ENCODE data around the gene MCTP1.
A peak's percentile ranks its signal among the peaks of the same experiment; 100 is the strongest.
"Not testable (repeated sequence)": the region's sequence is repeated elsewhere in the genome, so short reads cannot be mapped to it uniquely, and the experiment has no call there.

MCTP1 gene

DNA sequence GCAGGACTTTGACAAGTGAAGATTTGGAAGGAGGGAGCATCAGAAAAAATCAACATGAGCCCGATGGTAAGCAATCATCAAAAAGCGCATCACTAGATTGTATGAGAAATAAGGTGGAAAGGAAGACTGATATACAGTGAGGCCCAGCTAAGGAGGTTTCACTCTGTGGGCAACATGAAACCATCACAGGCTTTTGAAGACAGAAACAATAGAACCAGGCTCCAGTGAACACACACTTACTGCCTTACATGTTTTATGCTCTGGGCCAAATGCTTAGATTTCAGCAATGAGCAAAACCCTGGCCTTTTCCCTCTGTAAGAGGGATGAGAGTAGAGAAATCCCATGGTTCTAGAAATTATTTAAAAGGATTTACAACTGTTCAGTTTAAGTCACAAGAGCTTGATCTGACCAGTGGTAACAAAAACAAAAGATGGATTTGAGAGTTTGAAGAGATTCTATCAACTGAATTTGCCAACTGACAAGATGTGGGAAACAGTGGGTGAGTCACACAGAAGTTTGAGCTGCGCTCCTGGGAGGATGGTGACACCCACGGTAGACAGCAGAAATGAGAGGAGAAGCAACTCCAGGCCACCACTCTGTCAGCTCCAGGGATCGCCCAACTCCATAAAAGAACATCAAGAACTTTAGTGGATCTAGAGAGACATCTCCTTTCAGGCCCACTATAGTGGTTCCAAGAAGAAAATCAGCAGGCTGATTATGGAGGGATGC, 261.8 kb downstream of the MCTP1 start:
- DNase-seq, result no peak

DNA sequence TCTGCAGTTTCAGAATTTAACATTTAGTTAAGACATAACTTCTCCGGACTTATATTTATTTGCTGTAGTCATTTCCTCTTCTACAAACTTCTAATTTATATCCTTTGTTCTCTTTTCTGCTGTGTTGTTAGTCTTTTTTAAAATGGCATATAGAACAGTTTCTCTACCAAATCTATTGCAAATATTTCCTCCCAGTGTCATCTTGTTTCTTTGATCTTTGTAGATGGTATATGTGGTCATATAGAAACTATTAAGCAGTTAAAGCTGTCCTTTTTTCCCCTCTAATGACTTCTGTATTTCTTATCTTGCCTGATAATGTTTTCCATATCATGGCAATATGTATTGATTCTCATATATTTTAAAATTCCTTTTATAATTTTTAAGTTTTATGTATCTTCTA, 264.5 kb downstream of the MCTP1 start:
- DNase-seq, result no peak

DNA sequence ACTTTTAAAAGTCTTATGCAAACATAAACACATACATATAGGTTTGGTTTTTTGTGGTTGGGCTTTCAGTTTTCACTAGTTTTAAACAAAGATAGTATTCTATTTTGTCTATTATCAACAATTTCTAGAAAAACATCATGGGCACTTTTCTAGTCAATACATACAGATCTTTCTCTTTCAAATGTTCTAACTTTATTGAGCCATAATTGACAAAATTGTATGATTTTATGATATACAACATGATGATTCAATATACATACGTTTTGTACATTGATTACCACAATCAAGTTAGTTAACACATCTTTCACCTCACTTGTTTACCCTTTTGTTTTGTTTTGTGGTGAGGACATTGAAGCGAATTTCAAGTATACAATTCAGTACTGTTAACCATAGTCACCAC, 265.9 kb downstream of the MCTP1 start:
- DNase-seq, result no peak

DNA sequence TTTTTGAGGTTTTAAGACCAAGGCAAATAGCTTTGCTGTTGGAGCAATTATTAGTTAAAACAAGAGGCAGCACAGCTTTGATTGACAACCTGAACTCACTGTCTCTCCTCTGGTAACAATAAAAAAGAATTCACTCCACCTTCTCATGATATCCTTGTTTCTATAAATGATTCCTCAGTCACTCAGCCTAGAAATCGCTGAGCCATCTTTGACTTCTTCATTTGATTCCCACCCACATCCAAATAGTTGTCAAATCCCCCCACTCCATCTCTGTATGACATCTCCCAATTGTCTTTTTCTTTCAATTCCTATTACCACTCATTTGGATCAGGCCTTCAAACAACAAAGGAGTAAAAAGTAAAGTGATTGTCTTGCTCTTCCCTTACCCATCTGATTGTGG, 266.4 kb downstream of the MCTP1 start:
- no peak for DNase-seq

DNA sequence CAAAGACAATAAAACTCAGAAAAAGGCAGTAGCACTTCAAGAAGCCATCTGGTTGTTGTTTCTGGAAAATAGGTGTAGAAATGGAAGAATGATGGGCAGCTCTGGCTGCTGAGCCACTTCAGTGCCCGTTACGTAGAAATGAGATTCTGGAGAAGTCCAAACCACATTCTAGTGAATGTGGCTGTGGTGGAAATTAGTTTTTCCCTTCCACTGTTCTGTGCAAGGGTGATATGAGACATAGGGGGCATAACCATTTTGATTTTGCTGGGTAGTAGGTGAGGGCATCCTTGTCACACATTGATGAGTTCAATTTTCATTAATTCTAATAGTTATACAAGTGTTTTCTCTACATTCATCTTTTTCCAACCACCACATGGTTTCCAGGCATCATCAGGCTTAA, 275.1 kb downstream of the MCTP1 start:
- no peak for DNase-seq

DNA sequence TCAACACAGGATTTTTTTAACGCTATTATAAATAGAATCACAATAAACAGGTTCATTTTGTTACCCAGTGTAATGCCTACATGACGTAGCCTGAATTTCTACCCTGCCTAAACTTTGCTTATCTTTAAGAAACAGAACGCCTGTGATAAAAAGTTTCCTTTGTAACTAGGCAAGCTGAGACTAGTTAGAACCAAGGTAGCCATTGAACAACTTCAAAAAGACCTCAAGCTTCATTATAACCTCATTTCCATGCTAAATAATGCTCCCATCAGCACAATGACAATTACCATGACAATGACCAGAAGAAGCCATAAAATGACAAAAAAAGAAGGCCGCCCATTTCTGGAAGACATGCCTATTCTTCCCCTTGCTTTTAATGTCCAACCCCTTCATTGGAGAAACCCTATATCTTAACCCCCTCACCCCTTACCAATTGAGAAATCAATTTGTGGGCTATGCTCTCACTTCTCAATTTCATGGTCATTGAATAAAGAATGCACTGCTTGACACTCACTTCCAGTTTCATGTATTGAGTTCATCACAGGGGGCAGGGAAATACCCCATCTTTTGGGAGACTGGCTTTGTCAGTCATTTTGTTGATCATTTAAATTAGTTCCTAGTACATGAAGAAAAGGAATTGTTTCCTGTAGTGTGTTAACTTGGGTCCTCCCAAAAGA, 276.8 kb downstream of the MCTP1 start:
- DNase-seq, result no peak

DNA sequence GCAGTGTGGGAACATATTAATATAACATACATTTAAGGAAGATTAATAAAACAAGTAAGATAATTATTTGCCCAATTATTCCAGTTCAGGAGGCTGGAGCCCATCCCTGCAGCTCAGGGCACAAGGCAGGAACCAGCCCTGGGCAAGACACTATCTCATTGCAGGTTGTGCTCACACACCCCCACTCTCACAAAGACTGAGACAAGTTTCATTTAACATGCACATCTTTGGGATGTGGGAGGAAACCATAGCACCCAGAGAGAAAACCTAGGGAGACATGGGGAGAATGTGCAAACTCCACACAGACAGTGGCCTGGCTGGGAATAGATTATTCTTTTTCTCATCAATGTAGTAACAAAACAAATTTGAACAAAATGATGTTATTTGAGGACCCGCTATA, 279.1 kb downstream of the MCTP1 start:
- DNase-seq, result no peak

DNA sequence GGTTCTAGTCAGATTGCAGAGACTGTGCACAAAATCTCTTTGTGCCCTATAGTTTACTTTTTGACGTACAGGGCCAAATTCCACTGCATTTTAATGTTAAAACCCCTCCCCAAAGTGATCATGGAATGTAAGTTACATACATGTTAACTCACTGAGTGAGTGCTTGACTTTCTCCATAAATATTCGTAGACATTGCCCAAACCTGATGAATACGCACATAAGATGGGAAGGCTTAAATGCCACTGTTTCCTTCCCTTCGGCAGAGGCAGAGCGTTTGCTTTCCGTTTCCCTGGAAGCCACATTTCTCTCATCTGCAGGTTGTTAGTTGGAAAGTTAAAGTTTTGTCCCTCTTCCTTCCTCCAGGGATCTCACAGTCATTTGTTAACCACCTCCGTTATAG, 286.2 kb downstream of the MCTP1 start:
- no peak for DNase-seq

DNA sequence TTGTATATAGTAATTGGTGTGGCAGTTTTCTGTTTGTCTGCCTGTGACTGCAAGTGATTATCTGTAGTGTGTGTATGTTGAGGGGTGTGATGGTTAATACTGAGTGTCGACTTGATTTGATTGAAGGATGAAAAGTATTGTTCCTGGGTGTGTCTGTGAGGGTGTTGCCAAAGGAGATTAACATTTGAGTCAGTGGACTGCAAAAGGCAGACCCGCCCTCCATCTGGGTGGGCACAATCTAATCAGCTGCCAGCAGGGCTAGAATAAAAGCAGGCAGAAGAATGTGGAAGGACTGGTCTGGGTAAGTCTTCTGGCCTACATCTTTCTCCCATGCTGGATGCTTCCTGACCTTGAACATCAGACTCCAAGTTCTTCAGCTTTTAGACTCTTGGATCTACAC, 290.4 kb downstream of the MCTP1 start:
- DNase-seq, result not testable (repeated sequence)

DNA sequence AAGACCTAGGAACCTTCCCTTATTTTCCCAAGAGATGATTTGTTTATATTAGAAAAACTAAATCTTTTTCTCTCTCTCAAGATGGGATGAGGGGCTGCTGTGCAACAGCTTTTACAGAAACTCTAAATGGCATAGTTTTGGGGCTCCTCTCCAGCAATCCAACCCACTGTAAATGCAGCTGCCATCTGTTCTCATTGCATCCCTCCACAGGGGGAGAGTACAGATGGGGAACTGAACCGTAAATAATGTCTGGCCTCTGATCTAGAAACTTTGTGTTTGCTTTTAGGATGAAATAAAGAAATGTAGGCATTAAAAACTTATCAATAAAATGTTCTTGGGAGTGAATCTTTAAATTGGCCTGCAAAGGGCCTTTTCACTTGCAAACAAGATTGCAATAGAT, 291.4 kb downstream of the MCTP1 start:
- DNase-seq, result no peak

DNA sequence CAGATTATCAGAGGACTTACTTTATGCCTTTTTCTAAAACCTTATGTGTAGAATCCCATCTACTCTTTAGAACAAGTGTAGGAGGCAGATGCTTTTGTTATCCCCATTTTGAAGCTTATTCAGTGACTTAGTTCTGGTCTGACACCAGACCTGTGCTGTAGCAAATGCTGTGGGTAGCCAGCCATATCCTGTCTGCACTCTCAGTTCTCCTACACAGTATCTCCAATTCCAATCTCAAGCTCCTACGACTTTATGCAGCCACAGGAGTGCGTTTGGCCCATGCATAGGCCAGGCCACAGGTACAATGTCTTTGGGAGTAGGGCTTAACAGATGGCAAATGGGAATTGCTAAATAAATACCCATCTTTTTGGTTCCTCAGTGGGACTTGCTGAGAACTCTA, 292.6 kb downstream of the MCTP1 start:
- DNase-seq, result no peak

DNA sequence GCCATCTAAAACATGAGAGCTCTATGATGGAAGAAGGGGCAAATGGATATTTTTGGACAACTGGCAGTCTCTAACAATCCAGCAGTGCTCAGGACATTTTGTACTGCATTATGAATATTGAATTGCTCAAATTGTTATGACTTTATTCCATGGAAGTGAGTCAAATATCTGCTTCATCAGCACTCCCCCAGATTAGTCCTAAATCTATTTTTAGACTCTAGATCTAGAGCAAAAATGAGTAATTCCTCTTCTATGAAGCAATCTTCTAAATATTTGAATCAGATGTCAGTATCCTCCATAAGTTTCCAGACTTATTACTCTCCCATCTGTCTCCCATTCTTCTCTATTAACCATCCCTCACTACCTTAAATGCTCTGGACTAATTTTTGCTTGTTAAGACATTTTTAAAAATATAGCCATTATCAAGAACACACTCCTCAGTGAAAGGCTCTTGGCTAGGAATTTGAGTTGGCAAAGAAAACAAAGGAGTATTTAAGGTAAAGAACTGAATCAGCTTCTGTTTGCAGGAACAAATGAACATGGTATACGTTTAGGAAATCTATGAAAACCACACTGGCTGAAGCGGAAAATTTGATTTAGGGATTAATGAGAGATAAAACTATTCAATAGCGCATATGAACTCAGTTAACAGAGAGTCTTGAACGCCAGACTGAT, 300.9 kb downstream of the MCTP1 start:
- DNase-seq, result no peak

DNA sequence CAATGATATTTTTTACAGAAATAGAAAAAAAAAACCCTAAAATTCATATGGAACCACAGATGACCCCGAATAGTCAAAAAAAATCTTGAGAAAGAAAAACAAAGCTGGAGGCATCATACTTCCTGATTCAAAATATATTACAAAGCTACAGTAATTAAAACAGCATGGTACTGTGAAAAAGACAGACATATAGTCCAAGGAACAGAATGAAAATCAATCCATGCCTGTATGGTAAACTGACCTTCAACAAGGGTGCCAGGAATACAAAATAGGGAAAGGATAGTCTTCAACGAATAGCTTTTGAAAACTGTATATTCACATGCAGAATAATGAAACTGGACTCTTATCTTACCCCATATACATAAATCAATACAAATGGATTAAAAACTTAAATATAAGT, 307.5 kb downstream of the MCTP1 start:
- DNase-seq, result no peak

DNA sequence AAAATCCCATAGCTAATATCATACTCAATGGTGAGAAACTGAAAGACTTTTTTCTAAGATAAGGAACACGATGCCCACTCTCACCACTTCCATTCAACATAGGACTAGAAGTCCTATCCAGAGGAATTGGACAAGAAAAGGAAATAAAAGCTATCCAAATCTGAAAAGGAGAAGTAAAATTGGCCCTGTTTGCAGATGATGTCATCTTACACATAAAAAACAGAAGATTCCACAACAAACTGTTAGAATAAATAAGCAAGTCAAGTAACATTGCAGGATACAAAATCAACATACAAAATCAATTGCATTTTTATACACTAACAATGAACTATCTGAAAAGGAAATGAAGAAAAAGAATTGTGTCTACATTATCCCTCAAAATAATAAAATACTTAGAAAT, 308.0 kb downstream of the MCTP1 start:
- DNase-seq, result no peak

DNA sequence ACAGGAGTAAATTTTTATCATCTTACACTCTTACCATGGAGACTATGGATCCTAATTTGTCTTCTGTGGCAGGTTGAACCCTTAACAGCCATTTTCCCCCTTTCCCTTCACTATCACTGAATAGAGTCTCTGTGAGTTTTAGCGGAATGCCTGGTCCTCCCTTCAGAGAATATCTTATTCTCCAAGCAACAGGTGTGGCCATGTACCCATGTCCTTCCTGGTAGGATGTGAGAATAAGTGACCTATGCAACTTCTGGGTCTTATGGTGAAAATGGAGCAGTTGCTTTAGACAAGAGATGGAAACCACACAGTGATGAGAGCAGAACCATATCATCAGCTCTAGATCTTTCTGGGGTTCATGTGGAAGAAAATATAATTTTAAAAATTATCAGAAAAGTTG, 312.6 kb downstream of the MCTP1 start:
- DNase-seq, result no peak

DNA sequence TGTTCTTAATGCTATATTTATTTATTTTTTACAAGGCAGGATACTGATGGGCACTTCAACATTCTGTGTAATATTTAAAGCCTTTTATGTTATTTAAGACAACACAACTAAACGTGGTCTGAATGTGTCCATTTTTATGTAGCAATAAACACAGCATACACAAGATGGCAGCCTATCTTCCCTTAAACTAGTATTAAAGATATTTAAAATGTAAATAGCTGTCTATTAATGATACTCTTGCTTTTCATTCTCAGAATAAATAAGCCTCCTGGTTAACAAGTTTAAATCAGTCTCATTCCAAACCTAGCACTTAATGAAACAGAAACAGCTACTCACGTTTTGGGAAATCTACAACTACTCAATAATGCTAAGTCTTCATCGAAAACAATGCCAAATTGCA, 315.7 kb downstream of the MCTP1 start:
- peak; percentile 0 for DNase-seq

DNA sequence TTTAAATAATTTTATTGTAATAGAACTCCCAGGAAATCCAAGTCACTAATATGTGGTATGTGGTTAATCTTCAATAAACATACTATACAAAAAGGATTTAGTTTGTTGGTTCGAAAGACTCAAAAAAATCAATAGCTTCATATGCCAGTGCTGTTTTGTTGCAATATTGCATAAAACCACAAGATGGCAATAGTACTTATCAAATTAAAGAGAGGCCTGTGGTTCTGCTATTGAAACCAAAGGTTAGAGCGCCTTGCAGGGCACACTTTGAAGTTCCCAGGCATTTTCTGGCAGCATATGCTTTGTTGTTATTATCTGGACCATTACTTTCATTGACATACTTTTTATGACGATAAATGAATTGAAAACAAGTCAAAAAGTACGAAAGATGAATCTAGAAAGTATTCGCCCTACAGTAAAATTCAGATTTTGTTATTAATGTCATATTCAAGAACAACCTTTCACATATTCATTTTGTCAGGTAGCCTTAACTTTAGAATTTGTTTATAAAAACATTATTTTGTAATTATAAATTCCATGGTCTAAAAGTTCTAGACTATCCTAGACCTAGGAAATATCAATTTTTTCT, 316.3 kb downstream of the MCTP1 start:
- peak; percentile 16 for DNase-seq

DNA sequence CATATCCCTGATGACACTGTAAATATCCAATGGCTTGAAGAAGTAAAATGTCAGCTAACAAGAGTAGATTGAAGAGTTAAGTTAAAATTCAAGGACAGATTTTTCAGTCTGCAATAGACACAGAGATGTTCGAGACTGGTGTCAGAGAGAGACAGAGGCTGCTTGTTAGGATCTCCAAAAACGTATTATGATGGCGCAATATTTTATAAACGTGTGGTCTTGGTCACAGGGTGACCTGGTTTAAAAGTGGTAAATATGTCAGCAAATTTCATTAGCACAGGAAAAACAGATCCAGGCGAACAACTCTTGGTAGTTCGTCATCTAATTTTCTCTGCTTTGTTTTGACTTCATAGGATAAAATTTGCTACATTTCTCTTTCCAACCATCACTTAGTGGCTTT, 317.4 kb downstream of the MCTP1 start:
- DNase-seq, result no peak

DNA sequence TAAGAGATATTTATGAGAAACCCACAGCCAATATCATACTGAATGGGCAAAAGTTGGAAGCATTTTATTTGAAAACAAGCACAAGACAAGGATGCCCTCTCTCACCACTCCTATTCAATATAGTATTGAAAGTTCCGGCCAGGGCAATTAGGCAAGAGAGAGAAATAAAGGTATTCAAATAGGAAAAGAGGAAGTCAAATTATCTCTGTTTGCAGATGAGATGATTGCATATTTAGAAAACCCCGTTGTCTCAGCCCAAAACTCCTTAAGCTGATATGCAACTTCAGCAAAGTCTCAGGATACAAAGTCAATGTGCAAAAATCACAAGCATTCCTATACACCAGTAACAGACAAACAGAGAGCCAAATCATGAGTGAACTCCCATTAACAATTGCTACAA, 325.6 kb downstream of the MCTP1 start:
- DNase-seq, result not testable (repeated sequence)

DNA sequence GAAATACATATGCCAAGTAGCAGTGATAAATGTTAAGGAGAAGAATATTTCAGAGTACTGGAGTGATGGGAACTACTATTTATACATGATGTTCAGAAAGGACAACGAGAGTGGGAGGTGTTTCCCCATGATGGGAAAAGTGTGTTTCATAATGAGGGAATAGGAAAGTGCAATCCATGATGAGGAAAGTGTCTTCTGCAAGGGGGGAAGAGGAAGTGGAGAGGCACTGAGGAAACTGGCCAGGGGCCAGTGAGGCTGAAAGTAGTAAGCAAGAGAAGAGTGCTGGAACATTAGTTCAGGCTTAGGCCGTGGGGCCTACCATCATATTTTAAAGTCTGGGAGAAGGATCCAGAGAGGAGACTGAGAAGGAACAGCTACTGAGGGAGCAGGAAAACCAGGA, 339.2 kb downstream of the MCTP1 start:
- DNase-seq, result no peak

DNA sequence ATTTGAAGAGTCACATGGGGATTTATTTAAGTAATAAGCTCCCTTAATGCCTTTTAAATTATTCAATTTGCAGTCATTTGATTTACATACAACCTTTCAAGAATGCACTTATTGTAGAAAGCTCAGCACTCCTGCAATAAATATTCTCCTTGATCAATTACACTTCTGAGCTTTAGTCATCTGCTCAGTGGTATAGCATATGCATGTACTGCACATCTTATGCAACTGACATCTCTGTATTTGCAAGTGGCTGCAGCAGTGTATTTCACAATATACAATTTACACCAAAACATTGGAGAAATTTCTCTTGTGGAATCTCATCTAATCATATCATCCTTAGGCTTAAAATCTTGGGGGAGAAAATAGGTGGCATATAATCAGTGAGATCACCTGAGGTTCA, 340.7 kb downstream of the MCTP1 start:
- DNase-seq, result no peak

DNA sequence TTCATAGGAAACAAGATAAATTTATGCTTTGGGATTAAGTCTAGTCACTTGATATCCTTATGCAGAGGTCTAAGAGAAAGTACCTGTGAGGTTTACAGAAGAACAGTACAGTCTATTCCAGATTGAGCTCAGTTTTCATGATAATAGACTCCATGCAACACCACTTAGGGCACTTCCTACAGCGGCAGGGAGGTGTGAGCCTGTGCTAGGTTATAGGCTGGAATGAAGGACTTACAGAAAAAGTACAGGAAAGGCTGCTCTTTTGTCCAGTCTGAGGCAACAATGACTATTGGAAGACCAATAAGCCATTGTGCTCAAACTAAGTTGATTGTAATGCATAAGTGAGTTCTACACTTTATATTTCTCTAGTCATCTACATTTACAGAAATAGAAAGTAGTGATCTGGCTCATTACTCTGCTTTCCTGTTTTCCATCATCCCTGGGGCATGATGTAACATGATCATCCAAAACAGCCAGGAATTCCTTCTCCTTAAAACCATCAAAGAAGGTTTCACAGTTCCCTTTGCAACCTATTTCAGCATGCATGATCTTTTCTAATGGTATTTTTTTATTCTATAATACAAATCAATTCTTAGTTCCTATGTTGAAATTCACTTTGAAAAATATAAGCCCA, 343.7 kb downstream of the MCTP1 start:
- no peak for DNase-seq

DNA sequence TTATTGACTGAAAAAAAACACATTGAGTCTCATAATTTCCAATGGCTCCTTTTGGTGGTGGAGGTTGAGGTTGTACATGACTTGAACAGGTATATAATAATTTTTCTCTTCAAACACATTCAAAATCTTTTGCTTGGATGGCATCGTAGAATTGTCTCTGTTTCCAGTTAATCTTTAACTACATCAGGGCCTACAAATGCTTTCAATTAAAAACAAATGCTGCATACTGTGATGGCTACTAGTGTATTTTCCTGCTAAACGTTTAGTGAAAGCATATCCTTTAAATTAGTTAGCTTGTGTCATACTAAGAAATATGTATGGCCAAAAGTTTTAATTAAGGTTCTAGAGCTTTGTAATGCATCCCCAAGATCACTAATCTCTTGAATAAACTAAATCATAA, 352.6 kb downstream of the MCTP1 start:
- DNase-seq, result no peak

DNA sequence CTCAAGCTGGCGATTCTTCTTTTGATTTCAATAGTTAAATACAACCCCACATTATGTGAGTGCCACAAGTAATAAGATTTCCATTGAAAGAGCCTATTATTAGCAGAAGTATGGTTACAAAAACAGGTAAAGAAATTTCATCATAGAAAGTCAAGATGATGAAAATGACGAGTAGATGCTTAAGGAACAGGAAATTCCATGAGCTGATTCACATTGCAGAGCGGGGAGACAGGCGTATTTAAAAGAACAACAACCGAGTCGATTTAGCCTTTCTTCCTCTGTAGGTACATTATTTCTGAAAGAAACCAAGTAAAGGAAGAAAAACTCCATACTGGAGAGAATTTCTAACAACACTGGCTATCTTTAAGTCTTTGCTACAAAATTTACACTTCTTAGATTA, 356.0 kb downstream of the MCTP1 start:
- no peak for DNase-seq

Data from NCI-H2107 (cell line).